ENCODE data around the gene MCTP1.

MCTP1 gene

DNA sequence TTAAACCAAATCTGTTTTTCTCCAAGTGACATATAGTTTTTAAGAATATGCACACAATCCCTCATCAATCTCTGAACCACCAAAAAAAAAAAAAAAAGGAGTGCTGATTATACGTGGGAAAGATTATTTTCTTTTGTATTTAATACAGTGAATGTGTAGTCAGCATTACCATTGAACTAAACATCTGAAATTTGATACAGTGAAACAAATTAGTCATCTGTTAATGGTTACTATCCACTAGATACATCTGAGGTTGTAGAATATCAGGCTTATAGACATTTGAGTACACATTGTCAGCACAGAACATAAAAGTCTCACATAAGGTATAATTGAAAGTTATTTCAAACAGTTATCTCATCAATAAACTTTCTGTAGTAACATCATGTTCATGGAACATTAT is 579.5 kb downstream of the MCTP1 start:
- H3K27ac ChIP-seq, result no peak overlapping the region
- TF ChIP-seq, protein P1, sequence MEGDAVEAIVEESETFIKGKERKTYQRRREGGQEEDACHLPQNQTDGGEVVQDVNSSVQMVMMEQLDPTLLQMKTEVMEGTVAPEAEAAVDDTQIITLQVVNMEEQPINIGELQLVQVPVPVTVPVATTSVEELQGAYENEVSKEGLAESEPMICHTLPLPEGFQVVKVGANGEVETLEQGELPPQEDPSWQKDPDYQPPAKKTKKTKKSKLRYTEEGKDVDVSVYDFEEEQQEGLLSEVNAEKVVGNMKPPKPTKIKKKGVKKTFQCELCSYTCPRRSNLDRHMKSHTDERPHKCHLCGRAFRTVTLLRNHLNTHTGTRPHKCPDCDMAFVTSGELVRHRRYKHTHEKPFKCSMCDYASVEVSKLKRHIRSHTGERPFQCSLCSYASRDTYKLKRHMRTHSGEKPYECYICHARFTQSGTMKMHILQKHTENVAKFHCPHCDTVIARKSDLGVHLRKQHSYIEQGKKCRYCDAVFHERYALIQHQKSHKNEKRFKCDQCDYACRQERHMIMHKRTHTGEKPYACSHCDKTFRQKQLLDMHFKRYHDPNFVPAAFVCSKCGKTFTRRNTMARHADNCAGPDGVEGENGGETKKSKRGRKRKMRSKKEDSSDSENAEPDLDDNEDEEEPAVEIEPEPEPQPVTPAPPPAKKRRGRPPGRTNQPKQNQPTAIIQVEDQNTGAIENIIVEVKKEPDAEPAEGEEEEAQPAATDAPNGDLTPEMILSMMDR (IDR thresholded peaks at IDR 0.05), result no peak
- no peak for TF ChIP-seq ZFX (IDR thresholded peaks at IDR 0.05; ENCODE audit: borderline replicate concordance)

GRCh38 chr5:94702729-94703128 is 582.2 kb downstream of the MCTP1 start:
- no peak overlapping the region for H3K27ac ChIP-seq
- TF ChIP-seq ZFX (IDR thresholded peaks at IDR 0.05; ENCODE audit: borderline replicate concordance), result no peak

DNA sequence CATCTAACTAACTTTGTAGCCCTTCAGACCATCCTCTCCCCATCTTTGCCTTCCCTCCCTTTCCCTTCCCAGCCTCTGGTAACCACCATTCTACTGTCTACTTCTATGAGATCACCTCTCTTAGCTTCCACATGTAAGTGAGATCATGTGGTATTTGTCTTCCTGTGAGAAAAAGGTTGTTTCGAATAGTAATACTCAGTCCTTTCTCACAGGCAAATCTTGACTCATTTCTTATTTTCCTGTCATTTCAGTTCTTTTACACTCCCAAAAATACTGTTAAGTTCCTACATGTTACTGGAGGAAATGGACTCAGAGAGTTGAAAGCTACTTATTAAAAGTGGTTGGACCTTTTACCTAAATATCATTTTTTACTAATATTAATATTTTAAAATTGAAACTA is 584.3 kb downstream of the MCTP1 start:
- H3K27ac ChIP-seq, result no peak overlapping the region

DNA sequence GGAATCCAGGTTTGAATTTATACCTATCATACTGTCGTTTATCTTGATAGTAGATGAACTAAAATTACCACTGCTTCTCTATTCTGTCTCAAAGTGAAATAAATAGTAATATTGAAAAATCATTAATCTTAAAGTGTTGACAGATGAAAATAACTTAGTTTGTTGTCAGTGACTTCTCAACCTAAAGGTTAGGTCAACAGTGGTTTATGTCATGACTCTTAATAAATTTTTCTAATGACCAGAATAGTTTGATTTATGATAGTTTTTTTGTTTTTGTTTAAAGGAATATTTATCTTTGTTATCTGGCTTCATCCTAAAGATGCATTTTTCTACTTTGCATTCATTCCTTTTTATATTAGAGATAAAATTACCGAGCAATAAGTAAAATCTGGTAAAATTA is 585.3 kb downstream of the MCTP1 start:
- no peak overlapping the region for H3K27ac ChIP-seq
- no peak for TF ChIP-seq ZFX (IDR thresholded peaks at IDR 0.05; ENCODE audit: borderline replicate concordance)
- TF ChIP-seq, protein P1 (IDR thresholded peaks at IDR 0.05), result no peak

More for the DNA sequence above, 584.3 kb downstream of the MCTP1 start:
- TF ChIP-seq ZFX (IDR thresholded peaks at IDR 0.05; ENCODE audit: borderline replicate concordance), result no peak
- TF ChIP-seq, protein P1 (IDR thresholded peaks at IDR 0.05), result no peak

DNA sequence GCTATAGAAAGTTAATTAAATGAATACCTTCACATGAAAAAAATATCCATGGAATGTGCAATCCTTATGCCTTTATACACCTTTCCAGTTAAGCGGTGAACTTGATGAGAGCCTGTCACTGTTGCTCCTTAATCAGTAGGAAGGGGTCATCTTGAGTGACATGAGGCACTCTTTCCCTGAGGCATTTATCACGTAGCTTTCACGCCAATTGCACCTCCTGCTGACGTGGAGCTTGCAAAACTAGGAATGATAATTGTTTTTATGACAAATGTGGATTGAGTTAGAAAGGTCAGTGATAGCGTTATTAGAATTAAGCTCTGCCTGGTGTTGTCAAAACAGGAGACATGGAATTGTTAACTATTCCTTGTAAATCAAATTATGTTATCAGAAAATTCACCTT is 586.7 kb downstream of the MCTP1 start:
- no peak for TF ChIP-seq ZFX (IDR thresholded peaks at IDR 0.05; ENCODE audit: borderline replicate concordance)
- TF ChIP-seq, protein P1 (IDR thresholded peaks at IDR 0.05), result no peak
- H3K27ac ChIP-seq, result no peak overlapping the region

DNA sequence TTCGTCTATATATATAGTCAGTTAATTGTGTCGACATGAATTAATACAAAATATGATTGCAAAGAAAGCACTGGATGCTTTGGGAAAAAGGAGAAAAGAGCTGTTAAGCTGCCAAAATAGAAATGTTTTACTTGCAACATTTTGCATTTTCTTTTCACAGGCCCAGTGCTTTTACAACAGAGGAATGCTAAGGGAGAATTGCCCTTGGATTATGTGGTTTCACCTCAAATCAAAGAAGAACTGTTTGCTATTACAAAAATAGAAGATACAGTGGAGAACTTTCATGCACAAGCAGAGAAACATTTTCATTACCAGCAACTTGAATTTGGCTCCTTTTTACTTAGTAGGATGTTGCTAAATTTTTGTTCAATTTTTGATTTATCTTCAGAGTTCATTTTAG is 590.2 kb downstream of the MCTP1 start:
- H3K27ac ChIP-seq, result no peak overlapping the region
- TF ChIP-seq ZFX (IDR thresholded peaks at IDR 0.05; ENCODE audit: borderline replicate concordance), result no peak
- TF ChIP-seq, protein P1 (IDR thresholded peaks at IDR 0.05), result no peak

- no peak for TF ChIP-seq ZFX (IDR thresholded peaks at IDR 0.05; ENCODE audit: borderline replicate concordance)
- TF ChIP-seq, protein P1 (IDR thresholded peaks at IDR 0.05), result no peak
- H3K27ac ChIP-seq, result no peak overlapping the region
These were observed 591.0 kb downstream of the MCTP1 start for GRCh38 chr5:94693845-94694370.
